ENCODE results near the gene ZNF532.

The ZNF532 gene

DNA sequence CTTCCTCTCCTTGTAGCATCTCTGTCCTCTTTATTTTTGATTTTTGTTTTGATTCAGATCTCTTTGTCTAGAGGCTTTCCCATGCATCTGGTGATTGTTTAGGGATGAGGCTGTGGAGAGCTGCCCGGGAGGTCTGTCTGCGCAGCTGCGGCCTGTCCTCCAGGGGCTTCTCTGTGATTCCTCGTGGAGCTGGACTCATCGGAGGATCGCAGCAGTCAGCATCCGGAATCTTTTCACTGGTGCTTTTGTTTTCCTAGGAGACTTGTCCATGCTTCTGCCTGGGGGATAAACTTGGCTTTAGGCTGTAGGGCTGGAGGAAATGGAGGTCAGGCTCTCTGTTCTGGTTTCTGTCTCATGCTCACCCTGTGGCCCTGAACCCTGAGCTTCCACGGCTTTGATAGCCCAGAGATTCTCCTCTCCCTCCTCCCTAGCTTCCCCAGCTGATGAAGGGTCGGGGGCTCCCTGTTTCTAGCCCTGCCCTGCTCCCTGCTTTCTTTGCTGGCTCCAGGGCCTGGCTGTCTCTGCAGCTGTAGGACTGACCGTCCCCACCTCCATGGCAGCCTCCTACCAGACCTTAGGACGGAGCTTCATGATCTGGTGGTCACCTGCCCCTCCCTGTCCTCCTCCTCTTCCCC is 35.5 kb downstream of the ZNF532 start:
- no peaks in the 10 kb centered on the region for H3K4me1 ChIP-seq (ENCODE audit: control insufficient read depth, insufficient read depth, low read length, unreplicated experiment)
- H3K27me3 ChIP-seq (ENCODE audit: insufficient read depth, low read length), result no peaks in the 10 kb centered on the region
- H3K4me3 ChIP-seq (ENCODE audit: low read depth, low read length), result no peak overlapping the region
- H3K27ac ChIP-seq (ENCODE audit: low read depth, low read length), result no peak overlapping the region
- H3K79me2 ChIP-seq (ENCODE audit: control insufficient read depth, insufficient read depth, low read length, unreplicated experiment), result peaks cover 48% of the 10 kb centered on the region
- no peaks in the 10 kb centered on the region; the same call in 1 of the 2 replicates for H3K36me3 ChIP-seq (ENCODE audit: insufficient read depth, low read length)
- no peak overlapping the region for H2AFZ ChIP-seq (ENCODE audit: low read length, unreplicated experiment)

DNA sequence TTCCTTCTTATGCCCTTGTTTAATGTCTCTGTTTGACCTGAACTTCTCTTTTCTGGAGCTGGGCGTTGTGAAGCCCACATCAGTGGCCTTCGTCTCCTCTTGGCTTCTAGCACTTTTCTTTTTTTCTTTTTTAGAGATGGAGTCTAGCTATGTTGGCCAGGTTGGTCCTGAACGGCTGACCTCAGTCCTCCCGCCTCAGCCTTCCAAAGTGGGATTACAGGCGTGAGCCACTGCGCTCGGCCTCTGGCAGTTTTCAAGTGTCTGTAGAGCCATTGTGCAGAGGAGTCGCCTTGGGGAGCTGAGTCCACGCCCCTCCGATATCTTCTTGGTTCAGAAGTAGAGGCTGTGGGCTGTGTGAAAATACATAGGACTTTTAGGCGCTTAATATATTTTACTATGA is 36.5 kb downstream of the ZNF532 start:
- Histone ChIP-seq H3K36me3 (ENCODE audit: insufficient read depth, low read length) (peaks cover 4% of the 10 kb centered on the region; the same call in 1 of the 2 replicates), H2AFZ (ENCODE audit: low read length, unreplicated experiment) (no peak overlapping the region), H3K27ac (ENCODE audit: low read depth, low read length) (no peak overlapping the region), H3K79me2 (ENCODE audit: control insufficient read depth, insufficient read depth, low read length, unreplicated experiment) (peaks cover 49% of the 10 kb centered on the region), H3K27me3 (ENCODE audit: insufficient read depth, low read length) (no peaks in the 10 kb centered on the region), H3K4me3 (ENCODE audit: low read depth, low read length) (no peak overlapping the region), H3K4me1 (ENCODE audit: control insufficient read depth, insufficient read depth, low read length, unreplicated experiment) (no peaks in the 10 kb centered on the region)

DNA sequence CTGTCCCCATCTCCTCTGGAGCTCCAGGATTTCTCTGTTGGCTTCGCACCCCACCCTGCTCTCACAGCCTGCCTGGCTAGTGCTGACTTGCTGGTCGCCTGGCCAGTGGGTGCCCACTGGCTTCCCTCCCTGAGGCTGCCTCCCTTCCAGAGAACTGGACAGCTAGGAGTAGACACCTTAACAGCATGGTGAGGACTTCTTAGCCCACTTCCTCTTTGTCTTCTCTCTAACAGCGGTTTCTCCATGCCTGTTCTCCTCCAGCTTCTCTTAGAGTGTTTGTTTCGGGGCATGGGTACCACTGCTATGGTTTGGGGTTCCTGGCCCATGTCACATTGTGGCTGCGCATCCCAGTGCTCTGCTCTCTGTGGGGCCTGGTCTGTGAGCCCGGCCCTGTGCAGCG is 37.1 kb downstream of the ZNF532 start:
- Histone ChIP-seq H2AFZ (ENCODE audit: low read length, unreplicated experiment) (no peak overlapping the region), H3K4me1 (ENCODE audit: control insufficient read depth, insufficient read depth, low read length, unreplicated experiment) (no peaks in the 10 kb centered on the region), H3K27ac (ENCODE audit: low read depth, low read length) (no peak overlapping the region), H3K4me3 (ENCODE audit: low read depth, low read length) (no peak overlapping the region), H3K36me3 (ENCODE audit: insufficient read depth, low read length) (peaks cover 4% of the 10 kb centered on the region; the same call in 1 of the 2 replicates), H3K79me2 (ENCODE audit: control insufficient read depth, insufficient read depth, low read length, unreplicated experiment) (peaks cover 53% of the 10 kb centered on the region), H3K27me3 (ENCODE audit: insufficient read depth, low read length) (no peaks in the 10 kb centered on the region)

DNA sequence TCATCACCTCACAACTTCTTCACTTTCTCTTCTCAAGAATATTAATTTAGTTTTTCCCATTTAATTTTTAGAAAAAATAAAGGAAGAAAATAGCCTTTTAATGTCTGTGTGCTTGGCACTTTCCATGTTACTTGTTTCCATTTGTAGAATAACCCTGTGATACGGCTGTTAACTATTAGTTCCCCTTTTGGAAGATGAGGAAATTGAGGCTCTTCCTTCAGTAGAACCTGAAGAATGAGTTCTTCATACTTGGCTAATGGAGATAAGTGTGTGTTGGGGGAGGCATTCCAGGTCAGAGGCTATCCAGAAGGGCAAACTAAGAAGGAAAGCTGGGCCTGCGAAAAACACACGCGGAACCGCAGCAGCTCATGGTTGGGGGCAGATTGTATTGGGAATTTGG is 38.3 kb downstream of the ZNF532 start:
- peaks cover 4% of the 10 kb centered on the region; the same call in 1 of the 2 replicates for H3K36me3 ChIP-seq (ENCODE audit: insufficient read depth, low read length)
- H3K27ac ChIP-seq (ENCODE audit: low read depth, low read length), result no peak overlapping the region
- H3K4me3 ChIP-seq (ENCODE audit: low read depth, low read length), result no peak overlapping the region
- no peaks in the 10 kb centered on the region for H3K4me1 ChIP-seq (ENCODE audit: control insufficient read depth, insufficient read depth, low read length, unreplicated experiment)
- no peak overlapping the region for H2AFZ ChIP-seq (ENCODE audit: low read length, unreplicated experiment)
- no peaks in the 10 kb centered on the region for H3K27me3 ChIP-seq (ENCODE audit: insufficient read depth, low read length)
- peaks cover 52% of the 10 kb centered on the region for H3K79me2 ChIP-seq (ENCODE audit: control insufficient read depth, insufficient read depth, low read length, unreplicated experiment)

DNA sequence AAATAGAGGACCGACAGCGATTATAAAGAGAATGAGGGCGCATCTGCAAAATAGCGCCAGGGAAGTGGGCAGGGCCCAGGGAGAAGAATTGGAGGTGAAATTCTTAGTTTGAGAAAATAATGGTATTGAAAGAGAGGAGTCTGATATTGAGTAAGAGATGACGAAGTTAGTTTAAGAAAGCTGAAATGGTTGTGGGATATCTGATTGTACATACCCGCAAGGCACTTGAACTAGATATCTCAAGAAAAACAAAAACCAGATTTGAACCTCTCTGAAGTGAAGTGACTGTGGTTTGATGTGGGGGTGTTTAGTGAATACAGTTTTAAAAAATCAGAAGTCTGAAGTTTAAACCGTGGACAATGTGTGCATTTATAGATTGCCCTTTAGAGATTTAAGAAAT is 38.9 kb downstream of the ZNF532 start:
- Histone ChIP-seq H3K4me1 (ENCODE audit: control insufficient read depth, insufficient read depth, low read length, unreplicated experiment) (no peaks in the 10 kb centered on the region), H3K27ac (ENCODE audit: low read depth, low read length) (no peak overlapping the region), H2AFZ (ENCODE audit: low read length, unreplicated experiment) (no peak overlapping the region), H3K4me3 (ENCODE audit: low read depth, low read length) (no peak overlapping the region), H3K79me2 (ENCODE audit: control insufficient read depth, insufficient read depth, low read length, unreplicated experiment) (peaks cover 47% of the 10 kb centered on the region), H3K36me3 (ENCODE audit: insufficient read depth, low read length) (peaks cover 4% of the 10 kb centered on the region; the same call in 1 of the 2 replicates), H3K27me3 (ENCODE audit: insufficient read depth, low read length) (no peaks in the 10 kb centered on the region)

DNA sequence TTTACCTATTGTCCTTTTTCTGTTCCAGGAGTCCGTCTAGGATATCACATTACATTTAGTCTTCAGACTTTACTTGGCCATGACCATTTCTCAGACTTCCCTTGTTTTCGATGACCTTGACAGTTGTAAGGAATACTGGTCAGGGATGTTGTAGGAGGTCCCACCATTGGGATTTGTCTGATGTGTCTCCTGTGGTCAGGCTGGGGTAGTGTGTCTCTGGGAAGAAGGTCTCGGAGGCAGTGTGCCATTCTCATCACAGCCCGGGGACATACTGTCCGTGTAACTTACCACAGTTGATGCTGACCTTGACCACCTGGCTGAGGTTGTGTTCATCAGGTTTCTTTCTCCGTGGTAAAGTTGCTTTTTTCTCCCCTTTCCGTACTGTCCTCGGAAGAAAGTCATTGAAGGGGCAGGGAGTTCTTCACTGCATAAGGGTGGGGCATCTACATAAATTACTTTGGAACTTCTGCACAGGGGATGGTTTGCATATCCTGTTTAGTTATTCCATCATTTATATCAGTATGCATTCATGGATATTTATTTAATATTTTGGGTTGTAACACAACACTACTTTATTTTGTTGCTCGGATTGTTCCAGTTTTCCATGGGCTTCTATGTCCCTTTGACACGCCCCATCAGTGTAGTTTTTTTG is 41.2 kb downstream of the ZNF532 start:
- Histone ChIP-seq H3K27me3 (ENCODE audit: insufficient read depth, low read length) (no peaks in the 10 kb centered on the region), H3K79me2 (ENCODE audit: control insufficient read depth, insufficient read depth, low read length, unreplicated experiment) (peaks cover 45% of the 10 kb centered on the region), H3K27ac (ENCODE audit: low read depth, low read length) (no peak overlapping the region), H2AFZ (ENCODE audit: low read length, unreplicated experiment) (no peak overlapping the region), H3K36me3 (ENCODE audit: insufficient read depth, low read length) (peaks cover 4% of the 10 kb centered on the region; the same call in 1 of the 2 replicates), H3K4me1 (ENCODE audit: control insufficient read depth, insufficient read depth, low read length, unreplicated experiment) (peaks cover 3% of the 10 kb centered on the region), H3K4me3 (ENCODE audit: low read depth, low read length) (no peak overlapping the region)

DNA sequence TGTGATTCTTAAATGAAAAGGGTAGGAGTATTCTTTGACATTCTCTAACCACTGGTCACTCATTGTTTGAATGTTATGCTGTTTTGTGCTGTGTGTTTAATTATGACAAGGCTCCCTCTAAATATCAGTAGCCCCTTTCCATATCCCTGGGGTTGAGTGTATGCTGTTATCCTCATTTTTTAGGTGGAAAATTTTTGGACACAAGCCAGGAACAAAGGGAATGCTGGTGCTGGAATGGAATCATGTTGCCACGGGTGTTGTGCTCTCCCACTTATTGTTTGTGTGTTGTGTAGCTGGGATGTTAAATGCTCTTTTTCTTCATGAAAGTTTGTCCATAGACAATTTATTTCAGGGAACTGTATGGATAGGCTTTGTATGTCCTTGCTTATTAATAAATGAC is 43.3 kb downstream of the ZNF532 start:
- Histone ChIP-seq H3K27me3 (ENCODE audit: insufficient read depth, low read length) (no peaks in the 10 kb centered on the region), H3K36me3 (ENCODE audit: insufficient read depth, low read length) (peaks cover 4% of the 10 kb centered on the region; the same call in 1 of the 2 replicates), H3K4me1 (ENCODE audit: control insufficient read depth, insufficient read depth, low read length, unreplicated experiment) (peaks cover 24% of the 10 kb centered on the region), H3K79me2 (ENCODE audit: control insufficient read depth, insufficient read depth, low read length, unreplicated experiment) (peaks cover 52% of the 10 kb centered on the region), H3K27ac (ENCODE audit: low read depth, low read length) (no peak overlapping the region), H2AFZ (ENCODE audit: low read length, unreplicated experiment) (no peak overlapping the region), H3K4me3 (ENCODE audit: low read depth, low read length) (no peak overlapping the region)

DNA sequence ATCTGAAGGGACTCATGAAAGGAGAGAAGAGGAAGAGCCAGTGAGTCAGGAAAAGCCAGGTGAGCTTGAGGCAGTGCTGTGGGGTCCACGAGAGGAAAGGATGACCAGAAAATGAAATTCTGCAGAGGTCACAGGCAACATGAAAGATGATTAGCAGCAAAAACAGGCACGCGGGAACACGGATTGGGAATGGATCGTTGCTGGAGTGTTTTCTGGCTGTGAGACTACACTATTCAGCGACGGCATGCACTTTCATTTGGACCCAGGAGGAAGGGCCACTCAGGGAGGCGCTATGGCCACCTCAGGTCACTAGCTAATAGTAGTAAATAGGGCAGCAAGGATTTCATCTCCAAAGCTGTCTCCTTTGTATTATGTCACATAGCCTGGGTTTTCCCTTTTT is 44.8 kb downstream of the ZNF532 start:
- Histone ChIP-seq H3K79me2 (ENCODE audit: control insufficient read depth, insufficient read depth, low read length, unreplicated experiment) (peaks cover 44% of the 10 kb centered on the region), H3K27me3 (ENCODE audit: insufficient read depth, low read length) (no peaks in the 10 kb centered on the region), H3K36me3 (ENCODE audit: insufficient read depth, low read length) (peaks cover 4% of the 10 kb centered on the region; the same call in 1 of the 2 replicates), H3K4me1 (ENCODE audit: control insufficient read depth, insufficient read depth, low read length, unreplicated experiment) (peaks cover 34% of the 10 kb centered on the region), H3K4me3 (ENCODE audit: low read depth, low read length) (no peak overlapping the region), H2AFZ (ENCODE audit: low read length, unreplicated experiment) (no peak overlapping the region), H3K27ac (ENCODE audit: low read depth, low read length) (no peak overlapping the region)

DNA sequence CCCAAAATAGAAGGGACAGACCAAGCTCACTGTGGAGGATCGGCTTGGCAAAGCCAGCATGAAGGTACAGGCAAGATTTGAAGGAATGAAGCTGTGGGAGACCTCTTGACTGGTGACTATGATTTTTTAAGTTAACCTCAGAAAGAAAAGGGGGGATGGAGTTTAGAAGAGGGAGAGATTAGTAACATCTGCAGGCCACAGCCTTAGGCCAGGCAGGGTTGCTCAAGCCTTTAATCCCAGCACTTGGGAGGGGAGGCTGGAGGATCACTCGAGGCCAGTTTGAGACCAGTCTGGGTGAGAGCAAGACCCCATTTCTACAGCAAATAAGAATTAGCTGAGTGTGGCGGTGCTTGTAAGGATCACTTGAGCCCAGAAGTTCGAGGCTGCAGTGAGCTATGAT is 46.6 kb downstream of the ZNF532 start:
- Histone ChIP-seq H3K4me3 (ENCODE audit: low read depth, low read length) (peak overlapping the region; percentile 1; the same call in 1 of the 2 replicates), H3K27me3 (ENCODE audit: insufficient read depth, low read length) (no peaks in the 10 kb centered on the region), H3K27ac (ENCODE audit: low read depth, low read length) (peak overlapping the region; percentile 0; the same call in 1 of the 2 replicates), H3K36me3 (ENCODE audit: insufficient read depth, low read length) (no peaks in the 10 kb centered on the region; the same call in 1 of the 2 replicates), H3K4me1 (ENCODE audit: control insufficient read depth, insufficient read depth, low read length, unreplicated experiment) (peaks cover 34% of the 10 kb centered on the region), H3K79me2 (ENCODE audit: control insufficient read depth, insufficient read depth, low read length, unreplicated experiment) (peaks cover 39% of the 10 kb centered on the region), H2AFZ (ENCODE audit: low read length, unreplicated experiment) (no peak overlapping the region)

DNA sequence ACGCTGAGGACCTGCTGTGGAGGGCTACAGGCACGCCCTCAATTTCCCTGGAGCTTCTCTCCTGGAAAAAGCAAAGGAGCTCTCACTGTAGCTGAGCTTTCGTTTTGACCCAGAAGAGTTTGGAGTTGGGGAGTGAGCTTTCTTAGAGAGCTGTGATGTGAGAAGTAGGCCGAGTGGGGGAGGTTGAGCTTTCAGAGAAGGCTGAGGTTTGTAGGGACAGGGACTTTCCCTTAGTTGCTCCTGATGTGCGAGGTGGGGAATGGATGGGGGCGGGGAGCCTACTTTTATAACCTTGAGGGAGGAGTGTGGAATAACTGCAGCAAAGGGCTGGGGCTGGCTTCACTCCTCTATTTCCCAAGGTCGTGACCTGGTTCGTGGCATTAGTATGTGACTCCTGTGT is 47.1 kb downstream of the ZNF532 start:
- peak overlapping the region; percentile 0 for H3K27ac ChIP-seq (ENCODE audit: low read depth, low read length)
- H3K4me3 ChIP-seq (ENCODE audit: low read depth, low read length), result peak overlapping the region; percentile 1; the same call in 1 of the 2 replicates
- peaks cover 40% of the 10 kb centered on the region for H3K79me2 ChIP-seq (ENCODE audit: control insufficient read depth, insufficient read depth, low read length, unreplicated experiment)
- H3K4me1 ChIP-seq (ENCODE audit: control insufficient read depth, insufficient read depth, low read length, unreplicated experiment), result peaks cover 34% of the 10 kb centered on the region
- H2AFZ ChIP-seq (ENCODE audit: low read length, unreplicated experiment), result no peak overlapping the region
- no peaks in the 10 kb centered on the region; the same call in 1 of the 2 replicates for H3K36me3 ChIP-seq (ENCODE audit: insufficient read depth, low read length)
- no peaks in the 10 kb centered on the region for H3K27me3 ChIP-seq (ENCODE audit: insufficient read depth, low read length)
